ENCODE measurements around the gene CRYGN. TPM values are rescaled to one million over a fixed set of nuclear protein-coding genes. Genes with fewer than 3 reads are reported as not detected.

Gene CRYGN
- total RNA-seq, 1 experiment from 2014 or later = not detected

DNA sequence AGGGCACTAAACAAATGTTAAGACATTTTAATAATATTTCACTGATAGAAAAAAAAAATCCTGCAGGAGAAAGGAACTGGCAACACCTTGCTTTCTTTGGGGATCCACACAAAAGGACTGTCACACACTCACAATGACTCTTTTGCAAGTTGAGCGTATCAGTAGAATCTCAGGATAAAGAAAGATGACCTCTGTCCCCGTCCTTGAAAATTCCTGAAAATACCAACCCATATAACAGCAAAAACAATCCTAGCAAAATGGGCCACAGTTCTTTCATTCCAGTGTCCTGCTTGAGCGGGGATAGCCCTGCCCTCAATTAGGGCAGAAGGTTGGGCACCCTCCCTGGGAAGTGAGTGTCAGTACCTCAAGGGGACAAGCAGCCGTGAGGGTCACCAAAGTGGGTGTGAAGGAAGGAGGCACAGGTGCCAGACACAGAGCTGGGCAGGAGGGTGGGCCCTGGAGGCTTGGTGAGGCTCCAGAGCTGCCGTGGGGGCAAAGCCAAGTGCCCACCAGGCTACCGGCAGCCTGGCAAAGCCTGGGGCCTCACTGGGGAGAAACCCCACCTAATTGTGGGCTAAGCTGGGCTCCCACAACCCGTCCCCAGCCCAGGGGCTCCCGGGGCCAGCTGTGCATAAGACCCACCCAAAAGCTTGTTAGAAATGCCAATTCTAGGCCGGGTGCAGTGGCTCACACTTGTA is 32.9 kb downstream of the CRYGN start:
- no peak for DNase-seq (ENCODE audit: low spot score)

- DNase-seq (ENCODE audit: low spot score) = no peak
Measured at GRCh38 chr7:151406051-151406875, 33.7 kb downstream of the CRYGN start.

- DNase-seq (ENCODE audit: low spot score) = no peak
Measured at GRCh38 chr7:151405588-151405987, 34.4 kb downstream of the CRYGN start.

DNA sequence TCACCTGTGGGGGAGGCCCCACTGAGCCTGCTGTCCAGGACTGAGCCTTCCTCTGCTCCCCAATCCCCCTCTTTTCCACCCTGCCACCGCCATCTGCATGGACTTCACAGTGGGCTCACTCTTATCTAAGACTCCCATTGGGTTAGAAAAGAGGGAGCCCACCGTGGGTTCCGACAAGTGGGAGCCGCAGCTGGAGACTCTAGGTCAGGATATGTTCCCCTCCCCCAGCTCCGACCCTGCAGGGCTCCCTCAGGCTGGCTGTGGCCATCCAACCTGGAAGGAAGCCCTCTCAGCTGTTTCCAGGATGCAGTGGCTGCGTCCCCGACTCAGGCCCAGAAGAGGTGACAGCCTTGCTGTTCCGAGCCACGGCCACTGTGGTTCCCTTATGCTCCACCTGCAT is 34.9 kb downstream of the CRYGN start:
- no peak for DNase-seq (ENCODE audit: low spot score)

GRCh38 chr7:151404216-151405011 is 35.5 kb downstream of the CRYGN start:
- DNase-seq (ENCODE audit: low spot score) = peak; percentile 23

DNA sequence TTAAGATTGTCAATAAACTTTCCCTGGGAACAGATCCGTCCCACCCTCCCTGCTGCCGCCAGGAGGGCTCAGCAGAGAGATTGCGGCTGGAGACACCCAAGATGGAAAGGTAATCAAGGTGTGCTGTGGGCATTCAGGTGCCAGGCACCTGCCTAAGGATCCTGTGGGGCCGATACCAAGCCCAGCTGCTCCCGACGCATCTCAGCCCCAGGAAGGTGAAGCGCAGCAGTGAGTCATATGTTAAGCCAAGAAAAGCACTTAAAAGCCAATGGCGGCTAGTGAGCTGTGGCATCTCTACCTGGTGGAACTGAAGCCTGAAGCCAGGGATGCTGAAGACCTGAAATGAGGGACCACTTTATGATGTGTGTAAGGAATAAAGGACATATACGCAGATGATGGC is 36.2 kb downstream of the CRYGN start:
- DNase-seq (ENCODE audit: low spot score) = no peak

GRCh38 chr7:151402029-151402835 is 37.7 kb downstream of the CRYGN start:
- DNase-seq (ENCODE audit: low spot score) = no peak

- DNase-seq (ENCODE audit: low spot score) = no peak
Measured at GRCh38 chr7:151400626-151401315, 39.2 kb downstream of the CRYGN start.

DNA sequence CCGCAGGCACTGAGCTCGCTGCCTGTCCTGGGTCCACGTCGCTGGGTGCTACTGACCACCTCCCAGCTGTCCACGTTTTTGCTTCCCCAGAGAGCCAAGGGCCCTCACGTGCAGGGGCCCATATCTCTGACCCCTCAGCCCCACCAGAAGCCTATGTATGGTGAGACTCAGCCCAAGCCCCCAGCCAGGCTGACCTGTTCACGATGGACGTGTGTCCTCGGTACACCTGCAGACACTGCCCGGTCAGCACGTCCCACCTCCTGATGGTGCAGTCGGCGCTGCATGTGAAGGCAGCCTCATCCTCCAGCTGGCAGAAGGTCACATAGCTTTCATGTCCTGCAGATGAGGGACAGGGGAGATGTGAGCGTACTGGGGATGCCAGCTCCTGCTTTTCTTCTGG is 40.0 kb downstream of the CRYGN start:
- DNase-seq (ENCODE audit: low spot score) = no peak

GRCh38 chr7:151399305-151399601 is 40.7 kb downstream of the CRYGN start:
- DNase-seq (ENCODE audit: low spot score) = no peak

DNA sequence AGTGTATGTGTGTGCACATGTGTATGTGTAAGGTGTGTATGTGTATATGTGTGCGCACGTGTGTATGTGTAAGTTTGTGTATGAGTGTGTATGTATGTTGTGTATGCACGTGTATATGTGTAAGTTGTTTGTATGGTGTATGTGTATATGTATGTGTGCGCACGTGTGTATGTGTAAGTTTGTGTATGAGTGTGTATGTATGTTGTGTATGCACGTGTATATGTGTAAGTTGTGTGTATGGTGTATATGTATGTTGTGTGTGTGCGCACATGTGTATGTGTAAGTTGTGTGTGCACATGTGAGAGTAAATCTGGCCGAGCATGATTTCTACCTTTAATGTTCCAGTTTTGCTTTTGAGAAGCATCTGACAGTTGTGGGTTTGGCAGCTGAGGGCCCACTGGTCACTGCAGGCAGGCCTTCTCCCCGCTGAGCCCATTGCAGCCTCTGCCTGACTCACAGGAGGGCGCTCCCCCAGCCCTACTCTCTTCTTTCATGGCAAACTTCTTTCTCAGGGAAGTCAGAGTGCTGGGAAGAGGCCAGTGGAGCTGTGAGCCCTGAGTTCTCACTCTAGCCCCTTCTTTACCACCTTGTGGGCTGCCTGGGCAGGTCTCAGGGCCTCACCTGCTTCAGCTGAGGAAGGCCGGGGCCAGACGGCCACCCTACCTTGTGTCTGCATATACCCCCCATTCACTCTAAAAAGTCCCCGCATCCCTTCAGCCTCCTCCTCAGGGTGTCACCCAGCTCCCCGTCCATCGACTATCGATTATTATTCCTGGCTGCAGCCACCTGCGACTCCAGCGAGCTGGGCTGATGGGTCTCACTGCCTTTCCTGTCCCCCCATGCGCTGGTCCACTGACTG is 41.3 kb downstream of the CRYGN start:
- no peak for DNase-seq (ENCODE audit: low spot score)

DNA sequence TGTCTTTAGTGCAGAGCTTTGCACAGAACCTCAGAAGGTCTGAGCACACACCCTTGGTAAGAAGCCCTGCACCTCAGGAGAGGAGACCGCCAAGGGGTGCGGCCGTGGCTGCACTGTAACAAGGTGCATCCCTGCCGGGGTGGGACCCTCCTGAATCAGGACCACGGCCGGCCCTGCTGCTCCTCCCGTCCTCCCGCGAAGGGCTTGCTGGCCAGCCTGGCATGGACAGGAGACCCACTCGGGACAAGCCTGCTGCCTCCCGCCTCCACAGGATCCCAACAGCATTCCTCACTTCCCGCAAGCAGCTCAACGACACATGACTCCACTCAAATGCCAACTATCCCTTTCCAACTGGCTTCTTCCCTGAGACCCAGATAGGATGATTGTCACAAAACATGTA is 42.9 kb downstream of the CRYGN start:
- no peak for DNase-seq (ENCODE audit: low spot score)

DNA sequence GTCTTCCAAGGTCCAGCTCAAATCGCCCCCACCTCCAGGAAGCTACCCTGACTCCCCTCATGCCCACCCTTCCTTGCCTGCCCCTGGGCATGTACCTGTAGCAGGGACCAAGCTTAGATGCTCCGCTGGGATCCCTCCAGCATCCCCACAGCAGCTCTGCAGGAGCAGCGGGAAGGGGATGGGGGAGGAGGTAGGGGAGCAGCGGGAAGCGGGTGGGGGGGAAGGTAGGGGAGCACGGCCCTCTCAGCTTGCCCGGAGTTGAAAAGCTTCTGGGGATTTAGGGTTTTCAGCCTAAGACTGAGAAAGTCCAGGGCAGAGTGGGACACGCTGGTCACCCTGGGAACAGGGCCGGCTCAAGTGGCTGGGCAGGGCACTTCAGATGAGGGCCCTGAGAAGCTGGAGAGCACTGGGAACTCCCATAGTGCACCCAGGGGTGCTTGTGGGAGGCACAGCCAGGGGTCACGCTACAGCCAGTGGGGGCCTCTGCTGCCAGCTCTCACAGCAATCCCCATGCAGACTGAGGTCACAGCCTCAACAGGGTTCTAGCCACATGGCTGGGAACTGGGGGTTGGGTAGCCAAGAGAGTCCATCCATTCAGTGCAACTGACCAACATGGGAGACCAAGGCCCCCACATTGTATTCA is 43.5 kb downstream of the CRYGN start:
- DNase-seq (ENCODE audit: low spot score) = no peak

GRCh38 chr7:151395036-151395367 is 44.9 kb downstream of the CRYGN start:
- no peak for DNase-seq (ENCODE audit: low spot score)

DNA sequence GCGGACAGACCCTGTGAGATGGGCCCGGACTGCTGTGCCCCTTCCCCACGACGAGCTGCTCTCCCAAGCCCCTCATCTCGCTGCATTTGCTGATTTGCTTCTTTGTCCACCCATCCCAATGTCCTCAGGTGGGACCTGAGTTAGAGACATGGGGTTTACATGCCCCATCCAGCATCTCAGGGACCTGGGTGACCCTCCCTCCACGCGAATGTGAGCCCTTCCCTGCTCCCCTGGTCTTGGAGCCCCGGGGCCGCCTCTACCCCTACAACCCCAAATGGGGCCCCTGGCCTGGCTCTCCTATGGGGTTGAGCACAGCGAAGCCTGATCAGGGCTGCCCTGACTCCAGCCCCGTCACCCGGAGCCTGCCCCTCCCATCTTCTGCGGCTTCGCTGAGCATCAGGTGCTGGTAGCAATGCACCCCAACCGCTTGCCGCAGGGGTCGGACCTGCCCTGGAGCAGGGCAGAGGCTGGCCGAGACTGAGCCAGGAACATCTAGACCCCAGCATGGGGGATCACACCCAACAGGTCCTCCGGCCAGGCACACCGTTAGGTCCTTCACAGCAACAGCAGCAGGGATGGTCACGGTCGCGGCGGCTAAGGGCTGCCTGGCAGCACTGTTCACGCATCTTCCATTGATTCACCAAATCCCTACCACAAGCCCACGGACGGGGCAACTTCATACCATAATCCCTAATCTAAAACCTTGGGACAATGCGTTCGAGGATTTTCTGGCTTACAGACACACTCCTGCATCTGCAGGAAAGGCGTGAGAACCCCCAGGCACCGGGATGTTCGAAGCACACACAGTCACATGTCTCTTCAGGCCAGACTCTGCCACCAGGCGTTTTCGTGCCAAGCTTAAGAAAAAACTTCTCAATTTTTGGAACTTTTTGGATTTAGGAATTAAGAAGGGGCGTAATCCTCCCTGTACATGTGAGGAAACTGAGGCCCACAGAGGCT is 45.6 kb downstream of the CRYGN start:
- DNase-seq (ENCODE audit: low spot score) = no peak

DNA sequence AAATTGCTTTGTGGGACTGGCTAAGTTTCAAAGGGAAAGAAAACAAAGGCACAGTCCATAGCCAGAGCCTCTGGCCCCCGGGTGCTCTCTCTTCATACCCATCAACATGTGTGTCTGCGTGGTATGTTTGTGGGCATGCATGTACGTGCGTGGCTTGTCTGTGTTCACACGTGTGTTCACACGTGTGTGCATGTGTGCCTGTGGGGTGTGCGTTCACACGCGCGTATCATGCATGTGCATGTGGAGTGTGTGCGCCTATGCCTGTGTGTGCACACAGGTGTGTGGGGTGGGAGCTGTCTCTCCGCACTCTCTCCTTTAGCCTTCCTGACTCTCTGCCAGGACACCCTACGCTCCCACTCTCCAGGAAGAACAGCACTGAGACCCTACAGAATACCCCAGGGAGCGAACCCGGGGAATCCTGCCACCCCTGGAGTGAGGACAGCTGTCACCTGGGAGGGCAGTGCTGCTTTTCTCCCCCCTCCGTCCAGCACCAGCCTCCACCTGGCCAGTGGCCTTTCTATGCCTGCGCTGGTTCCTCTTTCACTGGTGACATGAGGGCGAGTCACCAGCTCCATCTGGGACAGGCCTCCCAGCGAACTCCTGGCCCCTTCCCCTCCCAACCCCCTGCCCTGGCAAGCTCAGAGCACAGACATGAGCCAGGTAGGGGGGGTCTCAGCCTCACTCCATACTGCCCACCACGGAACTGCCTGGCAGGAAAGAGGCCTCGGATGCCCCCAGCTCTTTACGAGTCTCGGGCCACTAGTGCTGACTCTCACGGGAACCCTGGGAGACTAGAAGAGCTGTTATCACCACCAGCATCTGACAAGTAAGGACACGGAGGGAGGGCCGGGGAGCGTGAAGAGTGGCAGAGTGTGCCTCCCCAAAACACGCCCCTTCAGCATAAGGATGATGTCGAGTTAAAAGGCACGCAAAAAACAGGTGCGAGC is 46.6 kb downstream of the CRYGN start:
- DNase-seq (ENCODE audit: low spot score) = no peak

DNA sequence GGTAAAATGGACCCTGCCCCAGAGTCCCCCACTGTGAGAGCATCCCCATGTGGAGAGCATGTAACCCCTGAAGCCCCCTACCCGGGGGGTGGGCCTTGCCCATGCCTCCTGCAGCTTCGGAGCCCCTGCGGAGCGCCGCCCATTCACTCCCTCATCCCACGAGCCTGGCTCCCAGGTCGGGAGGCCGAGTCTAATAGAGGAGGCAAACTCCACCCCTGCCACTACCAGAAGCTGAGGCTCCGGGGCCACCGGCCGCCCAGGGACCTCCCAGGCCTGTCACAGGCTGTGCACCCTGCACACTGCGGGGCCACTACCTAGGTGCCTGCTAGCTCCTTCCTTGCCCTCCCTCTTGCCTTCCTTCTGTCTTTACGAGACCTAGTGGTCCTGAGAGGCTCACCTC is 47.5 kb downstream of the CRYGN start:
- DNase-seq (ENCODE audit: low spot score) = no peak

GRCh38 chr7:151392002-151392401 is 47.9 kb downstream of the CRYGN start:
- DNase-seq (ENCODE audit: low spot score) = no peak

Measured in A172 (cell line).